Suprapubic skin (tissue), 4 donors: Measurements from ENCODE around the gene TNMD.

ENCODE experiments used
- EP300 ChIP-seq: sonication (generic); formaldehyde crosslinking; IDR thresholded peaks from one replicate; pipeline ENCODE4 v1.6.1; 2017; ENCODE audit warnings: antibody characterized with exemption
- POLR2A ChIP-seq, 2 donors: fragments of 450-650 bp; IDR thresholded peaks; one replicate each; pipeline ENCODE4 v1.6.1; 2017; ENCODE audit warnings: antibody characterized with exemption in 2 of 2, mild to moderate bottlenecking in 2 of 2, moderate library complexity in 2 of 2
- POLR2AphosphoS5 ChIP-seq, 3 donors: sonication (generic); formaldehyde crosslinking; IDR thresholded peaks; one replicate each; pipeline ENCODE4 v1.6.1; 2017; ENCODE audit warnings: antibody characterized with exemption in 3 of 3
- TF ChIP-seq, protein P1 (sequence below), 2 donors: fragments of 200-600 bp in 1 of 2; fragments of 450-650 bp in 1 of 2; sonication (generic) in 1 of 2; IDR thresholded peaks; one replicate each; pipeline ENCODE4 v1.5.1; 2016 to 2019; ENCODE audit warnings: antibody characterized with exemption in 2 of 2, mild to moderate bottlenecking in 1 of 2, moderate library complexity in 1 of 2

DNA sequence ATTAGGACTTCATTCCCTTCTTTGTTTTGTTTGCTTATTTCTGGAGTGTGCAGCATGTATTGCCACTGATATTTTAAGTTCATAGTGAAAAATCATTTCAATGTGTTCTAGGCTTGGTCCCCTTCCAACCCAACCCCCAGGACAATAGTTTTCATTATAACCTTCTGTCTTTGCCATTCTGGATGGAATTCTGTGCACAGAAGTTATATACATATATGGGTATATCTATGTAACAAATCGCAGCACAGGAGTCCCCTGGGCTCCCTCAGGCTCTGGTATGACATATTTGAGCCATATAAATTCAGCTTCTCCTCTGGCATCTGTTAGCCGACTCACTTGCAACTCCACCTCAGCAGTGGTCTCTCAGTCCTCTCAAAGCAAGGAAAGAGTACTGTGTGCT lies at the start of gene TNMD:
- TF ChIP-seq, protein P1, sequence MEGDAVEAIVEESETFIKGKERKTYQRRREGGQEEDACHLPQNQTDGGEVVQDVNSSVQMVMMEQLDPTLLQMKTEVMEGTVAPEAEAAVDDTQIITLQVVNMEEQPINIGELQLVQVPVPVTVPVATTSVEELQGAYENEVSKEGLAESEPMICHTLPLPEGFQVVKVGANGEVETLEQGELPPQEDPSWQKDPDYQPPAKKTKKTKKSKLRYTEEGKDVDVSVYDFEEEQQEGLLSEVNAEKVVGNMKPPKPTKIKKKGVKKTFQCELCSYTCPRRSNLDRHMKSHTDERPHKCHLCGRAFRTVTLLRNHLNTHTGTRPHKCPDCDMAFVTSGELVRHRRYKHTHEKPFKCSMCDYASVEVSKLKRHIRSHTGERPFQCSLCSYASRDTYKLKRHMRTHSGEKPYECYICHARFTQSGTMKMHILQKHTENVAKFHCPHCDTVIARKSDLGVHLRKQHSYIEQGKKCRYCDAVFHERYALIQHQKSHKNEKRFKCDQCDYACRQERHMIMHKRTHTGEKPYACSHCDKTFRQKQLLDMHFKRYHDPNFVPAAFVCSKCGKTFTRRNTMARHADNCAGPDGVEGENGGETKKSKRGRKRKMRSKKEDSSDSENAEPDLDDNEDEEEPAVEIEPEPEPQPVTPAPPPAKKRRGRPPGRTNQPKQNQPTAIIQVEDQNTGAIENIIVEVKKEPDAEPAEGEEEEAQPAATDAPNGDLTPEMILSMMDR (IDR thresholded peaks at IDR 0.05) = no peak
- no peak for TF ChIP-seq EP300
- TF ChIP-seq POLR2AphosphoS5 (IDR thresholded peaks at IDR 0.05) = no peak
- no peak for TF ChIP-seq POLR2A (IDR thresholded peaks at IDR 0.05)
